OCI-LY3 (cell line): ENCODE measurements around the gene PIK3IP1.

Experiments used
- H2AFZ ChIP-seq: fragments of 200-600, 300-600 bp; shearing (Covaris generic); 2 replicates; pipeline ENCODE4 v1.6.0; 2014; ENCODE audit warnings: antibody characterized with exemption, low read depth, low read length
- H3K27ac ChIP-seq: fragments of 200-600, 300-600 bp; sonication (generic); 2 replicates; pipeline ENCODE4 v1.5.1; 2014; ENCODE audit warnings: mild to moderate bottlenecking, low read length, moderate library complexity, mixed read lengths
- H3K27me3 ChIP-seq: fragments of 200-600, 300-600 bp; sonication (generic); 2 replicates; pipeline ENCODE4 v1.6.1; 2014; ENCODE audit warnings: low read depth, low read length, mixed read lengths
- H3K36me3 ChIP-seq: fragments of 200-600, 300-600 bp; sonication (generic); replicated peaks from 2 replicates; pipeline ENCODE3; 2014; ENCODE audit warnings: low read depth, low read length, mixed read lengths
- H3K4me1 ChIP-seq: fragments of 300-600, 200-600 bp; sonication (generic); 2 replicates; pipeline ENCODE4 v1.6.1; 2014; ENCODE audit warnings: low read length, mixed read lengths
- H3K4me2 ChIP-seq: fragments of 200-600, 300-600 bp; sonication (generic); 2 replicates; pipeline ENCODE4 v1.6.1; 2014; ENCODE audit warnings: low read length, mixed read lengths
- H3K4me3 ChIP-seq: fragments of 300-600, 200-600 bp; sonication (generic); 2 replicates; pipeline ENCODE4 v1.5.1; 2014; ENCODE audit warnings: antibody characterized with exemption, mild to moderate bottlenecking, low read length, moderate library complexity
- H3K79me2 ChIP-seq: fragments of 300-600, 200-600 bp; shearing (Covaris generic); 2 replicates; pipeline ENCODE4 v1.6.1; 2014; ENCODE audit warnings: mild to moderate bottlenecking, low read length, mixed read lengths
- H3K9ac ChIP-seq: fragments of 300-600, 200-600 bp; shearing (Covaris generic); 2 replicates; pipeline ENCODE4 v1.6.0; 2014; ENCODE audit warnings: mild to moderate bottlenecking, low read length, moderate library complexity
- H3K9me3 ChIP-seq: fragments of 200-600, 300-600 bp; shearing (Covaris generic); 2 replicates; pipeline ENCODE4 v1.6.1; 2014; ENCODE audit warnings: low read length, mixed read lengths; ENCODE audit not compliant: insufficient read depth
- H4K20me1 ChIP-seq: fragments of 200-600, 300-600 bp; sonication (generic); 2 replicates; pipeline ENCODE4 v1.6.1; 2016; ENCODE audit warnings: low read length, mixed read lengths; ENCODE audit not compliant: insufficient read depth
- CTCF ChIP-seq: fragments of 200-600, 300-600 bp; sonication (generic); IDR thresholded peaks from 2 replicates; pipeline ENCODE4 v1.5.1; 2014; ENCODE audit warnings: antibody characterized with exemption, low read length, low read depth
- EZH2phosphoT487 ChIP-seq: fragments of 200-600 bp; shearing (Covaris generic); IDR thresholded peaks from 2 replicates; pipeline ENCODE4 v1.6.1; 2018; ENCODE audit warnings: antibody characterized with exemption, mixed run types, low read depth

Gene PIK3IP1

GRCh38 chr22:31332886-31333285, 40.6 kb upstream of the PIK3IP1 start:
- no peaks in the 10 kb centered on the region; the same call in 1 of the 2 replicates for H3K79me2 ChIP-seq
- peaks cover 79% of the 10 kb centered on the region for H3K36me3 ChIP-seq
- H3K27ac ChIP-seq = no peak overlapping the region
- no peak overlapping the region for H3K4me2 ChIP-seq
- no peak overlapping the region for H3K4me3 ChIP-seq
- peaks cover 31% of the 10 kb centered on the region for H4K20me1 ChIP-seq
- H3K9me3 ChIP-seq = no peaks in the 10 kb centered on the region
- no peaks in the 10 kb centered on the region for H3K27me3 ChIP-seq
- H3K4me1 ChIP-seq = no peaks in the 10 kb centered on the region
- H3K9ac ChIP-seq = no peak overlapping the region
- TF ChIP-seq CTCF (no peak), EZH2phosphoT487 (no peak)
- no peak overlapping the region for H2AFZ ChIP-seq

GRCh38 chr22:31332010-31332409, 39.7 kb upstream of the PIK3IP1 start:
- no peaks in the 10 kb centered on the region for H3K27me3 ChIP-seq
- H4K20me1 ChIP-seq = peaks cover 22% of the 10 kb centered on the region
- H3K27ac ChIP-seq = no peak overlapping the region
- no peaks in the 10 kb centered on the region for H3K4me1 ChIP-seq
- H3K9me3 ChIP-seq = no peaks in the 10 kb centered on the region
- TF ChIP-seq CTCF (no peak), EZH2phosphoT487 (no peak)
- H3K4me3 ChIP-seq = no peak overlapping the region
- H3K9ac ChIP-seq = no peak overlapping the region
- no peak overlapping the region for H3K4me2 ChIP-seq
- H3K79me2 ChIP-seq = no peaks in the 10 kb centered on the region; the same call in 1 of the 2 replicates
- peaks cover 81% of the 10 kb centered on the region for H3K36me3 ChIP-seq
- H2AFZ ChIP-seq = no peak overlapping the region

- H3K79me2 ChIP-seq = no peaks in the 10 kb centered on the region
- H3K9me3 ChIP-seq = no peaks in the 10 kb centered on the region
- H3K27ac ChIP-seq = no peak overlapping the region
- no peak overlapping the region for H2AFZ ChIP-seq
- no peak overlapping the region for H3K4me3 ChIP-seq
- H4K20me1 ChIP-seq = peaks cover 19% of the 10 kb centered on the region
- no peak overlapping the region for H3K9ac ChIP-seq
- H3K4me1 ChIP-seq = no peaks in the 10 kb centered on the region
- H3K4me2 ChIP-seq = no peak overlapping the region
- peaks cover 85% of the 10 kb centered on the region for H3K36me3 ChIP-seq
- H3K27me3 ChIP-seq = no peaks in the 10 kb centered on the region
- TF ChIP-seq CTCF (no peak), EZH2phosphoT487 (no peak)
Measured at GRCh38 chr22:31329453-31330215, 37.3 kb upstream of the PIK3IP1 start.

- TF ChIP-seq CTCF (no peak), EZH2phosphoT487 (no peak)
- H3K36me3 ChIP-seq = peaks cover 80% of the 10 kb centered on the region
- no peak overlapping the region for H2AFZ ChIP-seq
- peaks cover 16% of the 10 kb centered on the region for H4K20me1 ChIP-seq
- H3K27me3 ChIP-seq = no peaks in the 10 kb centered on the region
- H3K4me1 ChIP-seq = peaks cover 2% of the 10 kb centered on the region; the same call in 1 of the 2 replicates
- no peak overlapping the region for H3K4me2 ChIP-seq
- H3K79me2 ChIP-seq = no peaks in the 10 kb centered on the region
- no peak overlapping the region for H3K9ac ChIP-seq
- H3K27ac ChIP-seq = no peak overlapping the region
- H3K4me3 ChIP-seq = no peak overlapping the region
- no peaks in the 10 kb centered on the region for H3K9me3 ChIP-seq
Measured at GRCh38 chr22:31329029-31329428, 36.7 kb upstream of the PIK3IP1 start.
